ENCODE data around the gene HCST. TPM values are rescaled to one million over a fixed set of nuclear protein-coding genes. Genes with fewer than 3 reads are reported as not detected.
"Not testable (repeated sequence)": the region's sequence is repeated elsewhere in the genome, so short reads cannot be mapped to it uniquely, and the experiment has no call there.

HCST gene
- total RNA-seq, 1 donor from 2014 or later = not detected

- DNase-seq = peak; percentile 70
Observed at GRCh38 chr19:35879770-35880317, 22.5 kb upstream of the HCST start.

- DNase-seq = peak; percentile 6
Observed at GRCh38 chr19:35882114-35882832, 20.1 kb upstream of the HCST start.

- DNase-seq = no peak
Observed at GRCh38 chr19:35883882-35884281, 18.4 kb upstream of the HCST start.

- DNase-seq = no peak
Observed at GRCh38 chr19:35885225-35885738, 17.0 kb upstream of the HCST start.

GRCh38 chr19:35885904-35886303, 16.4 kb upstream of the HCST start:
- DNase-seq = no peak

GRCh38 chr19:35887197-35887596, 15.1 kb upstream of the HCST start:
- no peak for DNase-seq

GRCh38 chr19:35888398-35888797, 13.9 kb upstream of the HCST start:
- DNase-seq = no peak

- no peak for DNase-seq
Observed at GRCh38 chr19:35889370-35890112, 12.8 kb upstream of the HCST start.

GRCh38 chr19:35890113-35890650, 12.1 kb upstream of the HCST start:
- DNase-seq = no peak

GRCh38 chr19:35891819-35892218, 10.5 kb upstream of the HCST start:
- DNase-seq = not testable (repeated sequence)

- DNase-seq = no peak
Observed at GRCh38 chr19:35894342-35894741, 8.0 kb upstream of the HCST start.

GRCh38 chr19:35895911-35896642, 6.3 kb upstream of the HCST start:
- no peak for DNase-seq

GRCh38 chr19:35896643-35897040, 5.7 kb upstream of the HCST start:
- no peak for DNase-seq

- no peak for DNase-seq
Observed at GRCh38 chr19:35897706-35898451, 4.5 kb upstream of the HCST start.

- no peak for DNase-seq
Observed at GRCh38 chr19:35898499-35898809, 3.9 kb upstream of the HCST start.

- DNase-seq = peak; percentile 56
Observed at GRCh38 chr19:35899547-35900214, 2.6 kb upstream of the HCST start.

GRCh38 chr19:35901055-35901644, 1.2 kb upstream of the HCST start:
- DNase-seq = no peak

GRCh38 chr19:35902870-35903475, 644 bp downstream of the HCST start:
- DNase-seq = no peak

GRCh38 chr19:35903550-35904179, 1.3 kb downstream of the HCST start:
- peak; percentile 34 for DNase-seq
